ENCODE results near the gene CENPF. TPM values are rescaled to one million over a fixed set of nuclear protein-coding genes. Genes with fewer than 3 reads are reported as not detected.

The CENPF gene
- total and polyA plus RNA-seq, 3 donors from 2014 or later: 7.7 to 30.7 (median 28.1) TPM

DNA sequence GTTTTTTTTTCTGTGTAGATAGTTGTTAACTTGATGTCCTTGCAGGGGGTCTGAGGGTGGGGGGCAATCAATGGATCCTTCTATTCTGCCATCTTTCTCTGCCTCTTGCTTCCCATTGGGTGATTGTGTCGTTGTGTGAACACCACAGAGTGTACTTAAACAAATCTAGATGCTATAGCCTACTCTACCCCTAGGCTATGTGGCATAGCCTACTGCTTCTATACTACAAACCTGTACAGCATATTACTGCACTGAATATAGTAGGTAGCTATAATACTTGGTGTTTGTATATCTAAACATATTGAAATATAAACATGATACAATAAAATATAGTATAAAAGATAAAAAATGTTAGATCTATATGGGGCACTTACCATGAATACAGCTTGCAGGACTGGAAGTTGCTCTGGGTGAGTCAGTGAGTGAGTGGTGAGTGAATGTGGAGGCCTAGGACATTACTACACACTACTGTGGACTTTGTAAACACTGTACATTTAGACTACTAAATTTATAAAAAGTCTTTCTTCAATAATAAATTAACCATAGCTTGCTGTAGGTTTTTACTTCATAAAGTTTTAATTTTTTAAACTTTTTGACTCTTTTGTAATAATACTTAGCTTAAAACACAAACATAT, 105.4 kb downstream of the CENPF start:
- no peak for DNase-seq
- H3K27me3 ChIP-seq: no peaks in the 10 kb centered on the region
- no peaks in the 10 kb centered on the region for H3K36me3 ChIP-seq (ENCODE audit: low read depth, missing control alignments)
- 71 to 78% methylated on average over 1 of the region's 1 CpG for WGBS, 2 donors
- no peaks in the 10 kb centered on the region for H3K4me1 ChIP-seq
- intact Hi-C loops (cut with DNase I; ENCODE audit: low total_unique reads): no loop called here
- no peak overlapping the region for H3K27ac ChIP-seq
- no peaks in the 10 kb centered on the region for H3K9me3 ChIP-seq
- H3K4me3 ChIP-seq: no peak overlapping the region
- no peak for TF ChIP-seq POLR2A (IDR thresholded peaks at IDR 0.05)
- TF ChIP-seq, protein P1, sequence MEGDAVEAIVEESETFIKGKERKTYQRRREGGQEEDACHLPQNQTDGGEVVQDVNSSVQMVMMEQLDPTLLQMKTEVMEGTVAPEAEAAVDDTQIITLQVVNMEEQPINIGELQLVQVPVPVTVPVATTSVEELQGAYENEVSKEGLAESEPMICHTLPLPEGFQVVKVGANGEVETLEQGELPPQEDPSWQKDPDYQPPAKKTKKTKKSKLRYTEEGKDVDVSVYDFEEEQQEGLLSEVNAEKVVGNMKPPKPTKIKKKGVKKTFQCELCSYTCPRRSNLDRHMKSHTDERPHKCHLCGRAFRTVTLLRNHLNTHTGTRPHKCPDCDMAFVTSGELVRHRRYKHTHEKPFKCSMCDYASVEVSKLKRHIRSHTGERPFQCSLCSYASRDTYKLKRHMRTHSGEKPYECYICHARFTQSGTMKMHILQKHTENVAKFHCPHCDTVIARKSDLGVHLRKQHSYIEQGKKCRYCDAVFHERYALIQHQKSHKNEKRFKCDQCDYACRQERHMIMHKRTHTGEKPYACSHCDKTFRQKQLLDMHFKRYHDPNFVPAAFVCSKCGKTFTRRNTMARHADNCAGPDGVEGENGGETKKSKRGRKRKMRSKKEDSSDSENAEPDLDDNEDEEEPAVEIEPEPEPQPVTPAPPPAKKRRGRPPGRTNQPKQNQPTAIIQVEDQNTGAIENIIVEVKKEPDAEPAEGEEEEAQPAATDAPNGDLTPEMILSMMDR (IDR thresholded peaks at IDR 0.05): no peak

DNA sequence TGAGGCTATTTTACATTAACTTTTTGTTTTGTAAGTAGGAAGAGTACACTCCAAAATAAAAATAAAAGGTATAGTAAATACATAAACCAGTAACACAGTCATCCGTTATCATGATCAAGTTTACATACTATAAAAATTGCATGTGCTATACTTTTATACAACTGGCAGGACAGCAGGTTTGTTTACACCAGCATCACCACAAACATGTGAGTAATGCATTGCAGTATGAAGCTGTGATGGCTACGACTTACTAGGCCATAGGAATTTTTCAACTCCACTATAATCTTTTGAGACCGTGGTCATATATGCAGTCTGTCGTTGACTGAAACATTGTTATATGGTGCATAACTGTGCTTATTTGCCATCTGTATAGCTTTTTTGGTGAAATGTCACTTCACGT, 106.2 kb downstream of the CENPF start:
- Histone ChIP-seq H3K9me3 (no peaks in the 10 kb centered on the region), H3K4me3 (no peak overlapping the region), H3K36me3 (ENCODE audit: low read depth, missing control alignments) (no peaks in the 10 kb centered on the region), H3K4me1 (no peaks in the 10 kb centered on the region), H3K27me3 (no peaks in the 10 kb centered on the region), H3K27ac (no peak overlapping the region)
- intact Hi-C loops (cut with DNase I; ENCODE audit: low total_unique reads): no loop called here
- TF ChIP-seq POLR2A (IDR thresholded peaks at IDR 0.05): no peak
- TF ChIP-seq, protein P1 (IDR thresholded peaks at IDR 0.05): no peak
- WGBS, 2 donors: 91 to 93% methylated on average over 5 of the region's 5 CpGs
- DNase-seq: no peak

DNA sequence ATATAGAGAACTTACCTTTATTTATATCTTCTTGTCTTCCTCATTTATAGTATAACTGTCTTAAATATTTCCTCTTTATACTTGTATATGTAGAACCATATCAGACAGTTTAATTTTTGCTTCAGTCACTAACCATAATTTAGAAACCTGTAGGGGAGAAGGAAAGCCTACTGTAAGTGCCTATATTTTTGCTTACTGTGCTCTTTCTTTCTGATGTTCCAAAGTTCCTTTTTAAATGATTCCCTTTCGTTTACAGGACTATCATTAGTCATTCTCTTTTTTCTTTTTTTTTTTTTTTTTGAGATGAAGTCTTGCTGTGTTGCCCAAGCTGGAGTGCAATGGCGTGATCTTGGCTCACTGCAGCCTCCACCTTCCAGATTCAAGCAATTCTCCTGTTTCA, 109.7 kb downstream of the CENPF start:
- TF ChIP-seq, protein P1 (IDR thresholded peaks at IDR 0.05): no peak
- no peak for TF ChIP-seq POLR2A (IDR thresholded peaks at IDR 0.05)
- 74 to 86% methylated on average over 2 of the region's 2 CpGs for WGBS, 2 donors
- Histone ChIP-seq H3K36me3 (ENCODE audit: low read depth, missing control alignments) (no peaks in the 10 kb centered on the region), H3K9me3 (no peaks in the 10 kb centered on the region), H3K4me3 (no peak overlapping the region), H3K27me3 (no peaks in the 10 kb centered on the region), H3K27ac (no peak overlapping the region), H3K4me1 (no peaks in the 10 kb centered on the region)
- intact Hi-C loops (cut with DNase I; ENCODE audit: low total_unique reads): no loop called here
- no peak for DNase-seq

Other genes with a start within 250 kb of the CENPF start
- 10 to 100 TPM; 42.2 to 59.2 TPM for gene PTPN14, start 51.6 kb upstream of the CENPF start, total RNA-seq
- 14.8 TPM for gene PTPN14, start 51.6 kb upstream of the CENPF start, polyA plus RNA-seq (ENCODE audit: insufficient read depth, low read depth, low replicate concordance)